K562 (cell line): ENCODE data around the gene FRK. TPM values are rescaled to one million over a fixed set of nuclear protein-coding genes. Genes with fewer than 3 reads are reported as not detected.

ENCODE experiments used
- ATAC-seq: fragments of 200-7000 bp; cut with Tn5 transposase; 3 replicates; pipeline ENCODE4 v1.9.1; 2020; ENCODE audit warnings: moderate library complexity
- BruUV-seq: library from RNA; stranded (reverse); fragments of 400-500 nt; replicated peaks from 2 replicates; lab custom pipeline; 2021; lab: Mats Ljungman, UMichigan
- CTCF ChIA-PET: fragments of 300-600 bp; formaldehyde crosslinking; extraction: SDS; loops from one replicate; lab custom pipeline; 2021; ENCODE audit warnings: low intra/inter-chr PET ratio; lab: Yijun Ruan, JAX
- POLR2A ChIA-PET: fragments of 300-600, 350-650 bp; sonication (Branson Sonifier 250); formaldehyde crosslinking; extraction: SDS; loops from one replicate; lab custom pipeline; 2021; ENCODE audit warnings: antibody characterized with exemption, inconsistent platforms; lab: Yijun Ruan, JAX
- DNase-seq, 4 experiments: peaks; one replicate each; pipeline versions ENCODE4 v3.0.0 to v3.0.0-alpha.2; 2011 to 2018; ENCODE audit warnings: low spot score in 3 of 4, mixed read lengths in 3 of 4; ENCODE audit errors: extremely low read depth in 1 of 4
- FAIRE-seq: peaks from 2 replicates; lab custom pipeline; 2011; peaks lifted over from hg19 to GRCh38; lab: Jason Lieb, UNC
- H2AFZ ChIP-seq: 2 replicates; pipeline ENCODE4 v1.6.0; 2011; ENCODE audit warnings: low read depth, low read length, control low read depth, inconsistent platforms
- H3K27ac ChIP-seq: fragments of 200-600 bp; 3 replicates; pipeline ENCODE4 v1.8.0; 2011; ENCODE audit warnings: low read depth, mild to moderate bottlenecking, control low read depth, inconsistent platforms, low read length, moderate library complexity, mixed read lengths; ENCODE audit errors: extremely low read depth
- H3K27me3 ChIP-seq, 2 experiments: fragments of 300-600 bp in 1 of 2; 2 replicates in 1 of 2; 3 replicates in 1 of 2; pipeline versions ENCODE4 v1.6.0 to v1.8.0; 2011; ENCODE audit warnings: inconsistent platforms in 2 of 2, low read length in 2 of 2, mild to moderate bottlenecking in 1 of 2, mixed read lengths in 1 of 2, moderate library complexity in 1 of 2; ENCODE audit not compliant: control insufficient read depth in 2 of 2, insufficient read depth in 2 of 2
- H3K36me3 ChIP-seq: fragments of 300-600 bp; 3 replicates; pipeline ENCODE4 v1.8.0; 2011; ENCODE audit warnings: mild to moderate bottlenecking, low read length, inconsistent platforms; ENCODE audit not compliant: control insufficient read depth, insufficient read depth
- H3K4me1 ChIP-seq, 2 experiments: fragments of 200-600 bp in 1 of 2; replicated peaks in 1 of 2; 2 replicates in 1 of 2; 3 replicates in 1 of 2; pipeline versions ENCODE4 v1.5.1 to v1.8.0; 2011; ENCODE audit warnings: inconsistent platforms in 2 of 2, low read length in 2 of 2, mild to moderate bottlenecking in 1 of 2, mixed read lengths in 1 of 2, moderate library complexity in 1 of 2; ENCODE audit not compliant: control insufficient read depth in 2 of 2, insufficient read depth in 2 of 2
- H3K4me2 ChIP-seq: 2 replicates; pipeline ENCODE4 v1.6.1; 2011; ENCODE audit warnings: low read length, control low read depth, inconsistent platforms, mixed read lengths; ENCODE audit not compliant: insufficient read depth
- H3K4me3 ChIP-seq: fragments of 200-600 bp; sonication (generic), shearing (Covaris generic); 2 replicates; pipeline ENCODE4 v1.5.1; 2016; ENCODE audit warnings: control low read depth, inconsistent platforms
- H3K79me2 ChIP-seq: fragments of 200-600 bp; 3 replicates; pipeline ENCODE4 v1.8.0; 2011; ENCODE audit warnings: low read length, inconsistent platforms; ENCODE audit not compliant: control insufficient read depth, insufficient read depth
- H3K9ac ChIP-seq, 2 experiments: 2 replicates each; pipeline versions ENCODE4 v1.6.0 to v1.6.1; 2011; ENCODE audit warnings: low read depth in 2 of 2, low read length in 2 of 2, control low read depth in 1 of 2, inconsistent platforms in 1 of 2, mild to moderate bottlenecking in 1 of 2, mixed read lengths in 1 of 2; ENCODE audit not compliant: insufficient read depth in 1 of 2
- H3K9me1 ChIP-seq: one replicate; pipeline ENCODE4 v1.6.0; 2011; ENCODE audit warnings: inconsistent platforms, mild to moderate bottlenecking, low read length, moderate library complexity; ENCODE audit not compliant: control insufficient read depth, insufficient read depth
- H3K9me3 ChIP-seq: replicated peaks from 2 replicates; pipeline ENCODE4 v1.5.1; 2011; ENCODE audit warnings: low read depth, low read length, inconsistent platforms; ENCODE audit not compliant: control insufficient read depth, insufficient read depth
- H4K20me1 ChIP-seq: replicated peaks from 2 replicates; pipeline ENCODE4 v1.6.1; 2011; ENCODE audit warnings: low read length, inconsistent platforms, mixed read lengths; ENCODE audit not compliant: control insufficient read depth, insufficient read depth
- ATF3 ChIP-seq, 2 experiments: fragments of 450-650 bp in 1 of 2; sonication (generic) in 1 of 2; formaldehyde crosslinking in 1 of 2; IDR thresholded peaks in 1 of 2; conservative IDR thresholded peaks in 1 of 2; 2 replicates each; pipeline versions ENCODE4 v1.6.1 to v1.8.1; 2016 to 2023; ENCODE audit warnings: mild to moderate bottlenecking in 2 of 2, moderate library complexity in 2 of 2, inconsistent platforms in 1 of 2, missing genetic modification reagents in 1 of 2
- CAMTA2 ChIP-seq: fragments of 250-450 bp; sonication (Bioruptor Pico); conservative IDR thresholded peaks from 2 replicates; pipeline ENCODE4 v1.5.1; 2022
- EZH2 ChIP-seq: IDR thresholded peaks from 2 replicates; pipeline ENCODE4 v1.6.1; 2012; ENCODE audit warnings: low read depth, mild to moderate bottlenecking, inconsistent platforms, low read length, borderline replicate concordance
- HIVEP1 ChIP-seq: fragments of 250-450 bp; sonication (Bioruptor Pico); IDR thresholded peaks from 2 replicates; pipeline ENCODE4 v1.4.0; 2020; ENCODE audit warnings: mild to moderate bottlenecking
- KAT7 ChIP-seq: sonication (generic); formaldehyde crosslinking; IDR thresholded peaks from 2 replicates; pipeline ENCODE4 v1.8.0; 2022; ENCODE audit warnings: missing genetic modification reagents, mild to moderate bottlenecking, borderline replicate concordance
- LEF1 ChIP-seq: fragments of 450-650 bp; IDR thresholded peaks from 2 replicates; pipeline ENCODE4 v1.6.1; 2016; ENCODE audit warnings: mild to moderate bottlenecking
- MITF ChIP-seq: IDR thresholded peaks from 2 replicates; pipeline ENCODE4 v1.6.1; 2014; ENCODE audit warnings: antibody characterized with exemption
- MTA3 ChIP-seq: fragments of 450-650 bp; formaldehyde crosslinking; IDR thresholded peaks from 2 replicates; pipeline ENCODE4 v1.6.1; 2017; ENCODE audit warnings: mild to moderate bottlenecking, borderline replicate concordance
- NR2C2 ChIP-seq, 2 experiments: fragments of 200-800 bp in 1 of 2; sonication (Bioruptor generic) in 1 of 2; sonication (generic) in 1 of 2; formaldehyde crosslinking in 1 of 2; IDR thresholded peaks; 2 replicates each; pipeline versions ENCODE4 v1.6.1 to v1.8.0; 2016 to 2022; ENCODE audit warnings: mild to moderate bottlenecking in 1 of 2, missing compliant biosample characterization in 1 of 2, missing genetic modification characterization in 1 of 2, missing genetic modification reagents in 1 of 2
- PHF8 ChIP-seq: fragments of 200-600 bp; sonication (generic); IDR thresholded peaks from 2 replicates; pipeline ENCODE4 v1.6.1; 2012; ENCODE audit warnings: mixed run types, mild to moderate bottlenecking, inconsistent platforms, low read length, moderate library complexity, borderline replicate concordance
- PTRF ChIP-seq: fragments of 450-650 bp; IDR thresholded peaks from 2 replicates; pipeline ENCODE4 v1.6.1; 2016; ENCODE audit warnings: mild to moderate bottlenecking, missing genetic modification characterization, missing compliant biosample characterization
- TAF1 ChIP-seq: IDR thresholded peaks from 2 replicates; pipeline ENCODE4 v1.6.1; 2011; ENCODE audit warnings: mild to moderate bottlenecking, low read length, moderate library complexity; ENCODE audit not compliant: insufficient read depth, control insufficient read depth, severe bottlenecking; ENCODE audit errors: extremely low read depth
- WHSC1 ChIP-seq: IDR thresholded peaks from one replicate; pipeline ENCODE4 v1.6.1; 2012; ENCODE audit warnings: low read length, control low read depth, inconsistent platforms
- ZKSCAN8 ChIP-seq: fragments of 200-800 bp; sonication (Bioruptor generic); IDR thresholded peaks from 2 replicates; pipeline ENCODE4 v1.6.1; 2016; ENCODE audit warnings: missing genetic modification characterization, missing compliant biosample characterization
- ZNF449 ChIP-seq: fragments of 250-450 bp; sonication (Bioruptor Pico); IDR thresholded peaks from 2 replicates; pipeline ENCODE4 v1.8.0; 2022; ENCODE audit warnings: moderate library complexity, mild to moderate bottlenecking, inconsistent platforms
- WGBS: fragments of 100-300 bp; shearing (Covaris generic); methylation state at CpG from one replicate; pipeline ENCODE4 v1.1.6; 2016; ENCODE audit warnings: low coverage, mixed read lengths; ENCODE audit not compliant: insufficient coverage; ENCODE audit errors: missing lambda C conversion rate; 5-methylcytosine and 5-hydroxymethylcytosine counted together
- in situ Hi-C: fragments of 300-500 bp; cut with MboI; formaldehyde crosslinking; loops from 4 replicates; pipeline ENCODE4 v1.15.0; 2018; ENCODE audit warnings: inconsistent platforms, mixed read lengths
- intact Hi-C: fragments of 100-400 bp; cut with micrococcal nuclease; formaldehyde crosslinking; loops from 2 replicates; pipeline ENCODE4 v1.14.2; 2022
- polyA plus RNA-seq, 8 experiments: library from polyadenylated mRNA; depleted of rRNA in 4 of 8; stranded (reverse) in 5 of 8; unstranded in 3 of 8; fragments of >200 nt; fragmentation: Nextera tagmentation in 2 of 8; fragmentation: Illumina TruSeq in 1 of 8; extraction: Ambion mirVana in 2 of 8; extraction: Trizol in 1 of 8; gene quantifications; 2 replicates each; pipeline versions ENCODE4 v1.2.1 to v1.2.3, GENCODE V29; 2011 to 2014; ENCODE audit warnings: inconsistent platforms in 1 of 8, missing spikeins in 1 of 8
- total RNA-seq, 7 experiments: library from RNA; depleted of rRNA in 6 of 7; stranded (reverse); fragments of >200 nt in 6 of 7; fragmentation: Illumina TruSeq in 2 of 7; extraction: Trizol in 2 of 7; gene quantifications; 2 replicates each; pipeline versions ENCODE4 v1.2.1 to v1.2.3, GENCODE V29; 2011 to 2021; ENCODE audit warnings: low replicate concordance in 1 of 7
- TF ChIP-seq, protein P1 (sequence below): fragments of 250-450 bp; sonication (Bioruptor Pico); IDR thresholded peaks from 2 replicates; pipeline ENCODE4 v1.4.0; 2020; ENCODE audit warnings: mild to moderate bottlenecking

Gene FRK
- total and polyA plus RNA-seq, 9 of the 15 experiments (the other 6 are each of a cell fraction or from before 2014, with no cell fraction given): 0.01 to 0.29 (median 0.09) TPM

- Histone ChIP-seq H3K4me1 (no peaks in the 10 kb centered on the region), H3K4me2 (no peak overlapping the region), H3K9ac (no peak overlapping the region), H2AFZ (no peak overlapping the region), H3K79me2 (no peaks in the 10 kb centered on the region), H4K20me1 (no peaks in the 10 kb centered on the region), H3K9me3 (no peaks in the 10 kb centered on the region), H3K27me3 (no peaks in the 10 kb centered on the region), H3K36me3 (no peaks in the 10 kb centered on the region), H3K4me3 (no peak overlapping the region), H3K9me1 (no peaks in the 10 kb centered on the region), H3K27ac (no peak overlapping the region)
- in situ Hi-C loops: no loop called here
- peak; percentile 22; the same call in 1 of the 3 replicates for ATAC-seq
- no TSS peak for BruUV-seq
- POLR2A ChIA-PET: interaction anchor here (0.8 to 0.9 kb wide), 2 partner anchors 11 to 12 kb away, joined by 3 to 4 read pairs; no protein-coding TSS in a partner anchor
- CTCF ChIA-PET: no interaction called here
- intact Hi-C loops: no loop called here
- WGBS: 4% methylated on average over 2 of the region's 2 CpGs
- no peak for FAIRE-seq
- DNase-seq: no peak
- TF ChIP-seq HIVEP1 (CRISPR knock-in tag) (no peak), KAT7 (CRISPR knock-in tag) (no peak), LEF1 (no peak), ZKSCAN8 (CRISPR knock-in tag) (no peak), TAF1 (no peak), CAMTA2 (no peak), ZNF449 (CRISPR knock-in tag) (no peak), WHSC1 (no peak), MITF (no peak), EZH2 (no peak), ATF3 (IDR thresholded peaks at IDR 0.05) (no peak), ATF3 (CRISPR knock-in tag; conservative IDR thresholded peaks at IDR 0.05) (no peak), NR2C2 (CRISPR knock-in tag; IDR thresholded peaks at IDR 0.05) (no peak), NR2C2 (tag; IDR thresholded peaks at IDR 0.05) (no peak), PTRF (tag) (no peak), PHF8 (no peak), MTA3 (no peak)
- TF ChIP-seq, protein P1, sequence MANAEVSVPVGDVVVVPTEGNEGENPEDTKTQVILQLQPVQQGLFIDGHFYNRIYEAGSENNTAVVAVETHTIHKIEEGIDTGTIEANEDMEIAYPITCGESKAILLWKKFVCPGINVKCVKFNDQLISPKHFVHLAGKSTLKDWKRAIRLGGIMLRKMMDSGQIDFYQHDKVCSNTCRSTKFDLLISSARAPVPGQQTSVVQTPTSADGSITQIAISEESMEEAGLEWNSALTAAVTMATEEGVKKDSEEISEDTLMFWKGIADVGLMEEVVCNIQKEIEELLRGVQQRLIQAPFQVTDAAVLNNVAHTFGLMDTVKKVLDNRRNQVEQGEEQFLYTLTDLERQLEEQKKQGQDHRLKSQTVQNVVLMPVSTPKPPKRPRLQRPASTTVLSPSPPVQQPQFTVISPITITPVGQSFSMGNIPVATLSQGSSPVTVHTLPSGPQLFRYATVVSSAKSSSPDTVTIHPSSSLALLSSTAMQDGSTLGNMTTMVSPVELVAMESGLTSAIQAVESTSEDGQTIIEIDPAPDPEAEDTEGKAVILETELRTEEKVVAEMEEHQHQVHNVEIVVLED (CRISPR knock-in tag): no peak
Observed at GRCh38 chr6:116074732-116075390, 14.2 kb upstream of the FRK start.
